HL-60/S4 treated with retinoic acid at 250 ng/mL for 4 days and 3 days (cell line): ENCODE results near the gene GPATCH2L.

Experiments
- in situ Hi-C: fragments of 300-500 bp; cut with MboI; formaldehyde crosslinking; loops from 2 replicates; pipeline ENCODE4 v1.7.0; 2022; ENCODE audit warnings: low sequenced_read_pairs

Gene GPATCH2L

DNA sequence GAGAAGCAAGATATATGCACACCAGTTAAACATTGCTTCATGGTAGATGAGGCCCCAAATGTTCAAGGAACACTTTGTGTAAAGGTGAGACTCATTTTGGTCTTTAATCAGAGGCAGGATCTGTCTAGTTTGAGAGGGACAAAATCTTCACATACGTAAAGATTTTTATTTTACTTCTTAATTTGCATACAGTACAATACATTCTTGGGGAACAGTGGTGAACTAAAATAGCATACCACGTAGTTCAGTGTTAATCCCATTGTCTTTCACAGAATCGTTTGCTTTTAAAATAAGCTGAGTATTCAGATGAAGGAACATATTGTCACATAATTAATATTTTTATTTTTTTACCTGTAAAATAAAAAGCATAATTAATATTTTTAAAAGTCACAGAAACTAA is 43.3 kb downstream of the GPATCH2L start:
- in situ Hi-C loops, result no loop called here

DNA sequence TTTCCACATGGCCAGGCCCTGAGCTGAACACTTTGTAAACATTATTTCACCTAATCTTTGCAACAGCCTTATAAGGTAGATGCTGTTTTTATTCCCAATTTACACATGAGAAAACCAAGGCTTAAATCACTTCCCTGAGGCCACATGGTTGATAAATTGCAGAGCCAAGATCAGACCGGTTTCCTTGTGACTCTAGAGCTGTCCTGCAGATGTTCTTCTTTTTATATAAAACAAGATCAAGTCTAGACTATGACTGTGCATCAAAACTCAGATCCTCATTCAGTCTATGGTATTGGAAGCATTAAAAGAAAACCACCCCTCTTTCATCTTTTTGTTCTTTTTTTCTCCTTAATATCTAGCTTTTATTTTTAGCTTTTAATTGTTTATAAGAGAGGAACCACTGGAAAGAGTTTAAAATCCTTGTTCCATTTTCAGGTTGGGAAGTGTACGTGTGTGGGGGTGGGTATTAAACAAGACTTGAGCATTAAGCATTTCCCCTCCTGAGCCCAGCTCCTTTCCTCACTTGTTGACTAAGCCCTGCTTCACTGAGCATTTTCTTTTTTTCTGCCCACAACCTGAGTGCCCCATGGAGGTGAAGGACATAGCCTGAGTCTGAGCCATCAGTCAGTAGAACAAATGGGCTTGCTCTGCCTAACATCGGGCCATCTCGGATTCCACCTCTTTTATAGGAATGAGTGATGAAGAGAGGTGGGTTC is 45.4 kb downstream of the GPATCH2L start:
- in situ Hi-C loops, result no loop called here

DNA sequence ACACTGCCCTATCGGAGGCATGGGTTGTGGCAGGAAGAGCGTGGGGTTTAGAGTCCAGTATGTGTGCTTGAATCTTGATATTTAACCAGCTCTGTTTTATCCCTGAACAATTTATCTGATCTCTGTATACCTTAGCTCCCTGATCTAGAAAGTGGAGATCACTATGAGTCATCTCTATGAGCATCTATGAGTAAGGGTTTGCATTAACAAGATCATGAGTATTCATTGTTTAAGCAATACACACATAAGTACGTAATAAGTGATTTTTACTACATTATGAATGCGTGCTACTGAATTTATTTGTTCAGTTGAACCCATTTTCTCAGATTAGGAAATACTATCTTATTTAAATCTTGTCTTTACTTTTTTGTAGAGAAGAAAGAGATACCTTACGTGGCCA is 49.4 kb downstream of the GPATCH2L start:
- in situ Hi-C loops, result no loop called here

DNA sequence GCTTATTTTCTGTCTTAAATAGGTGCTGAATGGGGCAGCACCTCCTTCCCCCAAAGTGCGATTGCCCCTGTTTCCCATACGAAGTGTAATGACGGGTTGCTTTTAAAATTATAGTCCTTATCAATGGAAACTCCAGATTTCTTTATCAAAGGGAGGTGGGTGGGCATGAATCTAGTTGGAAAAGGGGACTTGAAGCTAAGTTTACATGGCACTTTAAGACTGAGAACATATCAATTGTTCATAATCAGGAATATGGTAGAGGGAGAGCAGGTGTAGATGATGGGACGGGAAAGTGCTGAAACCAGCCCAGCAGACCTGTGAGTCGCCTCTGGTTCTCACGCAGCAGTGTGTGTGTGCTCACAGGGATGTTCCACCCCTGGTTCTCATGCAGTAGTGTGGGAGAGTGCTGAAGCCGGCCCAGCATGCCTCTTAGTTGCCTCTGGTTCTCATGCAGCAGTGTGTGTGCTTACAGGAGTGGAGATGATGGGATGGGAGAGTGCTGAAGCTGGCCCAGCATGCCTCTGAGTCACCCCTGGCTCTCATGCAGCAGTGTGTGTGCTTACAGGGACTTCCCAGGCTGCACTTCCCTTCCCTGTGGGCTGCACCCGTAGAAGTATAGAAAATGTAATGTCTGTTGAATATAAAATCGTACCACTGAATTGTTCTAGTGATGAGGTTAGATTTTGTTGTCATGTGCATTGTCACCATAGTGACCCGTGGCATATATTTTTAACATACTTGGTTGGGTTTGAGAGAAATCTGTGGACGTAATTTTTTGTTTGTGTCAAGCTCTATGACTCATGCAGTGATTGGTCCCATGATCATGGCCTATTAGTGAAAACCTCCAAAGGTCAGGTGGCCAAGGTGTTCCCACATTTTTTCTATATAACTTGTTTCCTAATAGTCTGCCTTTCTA is 51.6 kb downstream of the GPATCH2L start:
- in situ Hi-C loops, result no loop called here

DNA sequence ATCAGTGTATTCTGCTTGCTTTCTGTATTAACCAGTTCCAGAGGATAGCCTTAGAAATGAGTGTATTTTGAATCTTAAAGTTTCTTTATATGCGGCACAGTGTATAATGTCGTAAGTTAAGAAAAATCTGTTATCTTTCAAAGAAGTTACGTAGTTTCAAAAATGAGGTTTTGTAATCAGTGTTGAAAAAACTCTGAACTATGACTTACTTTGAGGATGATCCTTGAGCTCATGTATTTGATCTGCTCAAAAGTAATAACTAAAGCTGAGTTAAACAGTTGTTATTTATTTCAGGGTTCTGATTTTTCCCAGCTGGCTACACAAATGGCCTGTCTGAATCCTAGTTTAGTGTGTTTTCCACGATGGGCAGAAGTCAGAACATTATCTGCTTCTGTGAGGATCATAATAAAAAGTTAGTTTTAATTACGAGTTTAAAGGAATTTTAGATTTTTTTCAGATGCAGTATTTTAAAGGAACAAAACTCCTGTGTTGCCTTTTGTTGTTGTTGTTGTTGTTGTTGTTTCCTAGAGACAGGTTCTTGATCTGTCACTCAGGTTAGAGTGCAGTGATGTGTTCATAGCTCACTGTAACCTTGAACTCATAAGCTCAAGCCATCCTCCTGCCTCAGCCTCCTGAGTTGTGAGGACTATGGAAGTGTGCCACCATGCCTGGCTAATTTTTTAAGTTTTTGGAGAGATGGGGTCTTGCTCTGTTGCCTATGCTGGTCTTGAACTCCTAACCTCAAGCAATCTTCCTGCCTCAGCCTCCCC is 52.9 kb downstream of the GPATCH2L start:
- in situ Hi-C loops, result no loop called here

DNA sequence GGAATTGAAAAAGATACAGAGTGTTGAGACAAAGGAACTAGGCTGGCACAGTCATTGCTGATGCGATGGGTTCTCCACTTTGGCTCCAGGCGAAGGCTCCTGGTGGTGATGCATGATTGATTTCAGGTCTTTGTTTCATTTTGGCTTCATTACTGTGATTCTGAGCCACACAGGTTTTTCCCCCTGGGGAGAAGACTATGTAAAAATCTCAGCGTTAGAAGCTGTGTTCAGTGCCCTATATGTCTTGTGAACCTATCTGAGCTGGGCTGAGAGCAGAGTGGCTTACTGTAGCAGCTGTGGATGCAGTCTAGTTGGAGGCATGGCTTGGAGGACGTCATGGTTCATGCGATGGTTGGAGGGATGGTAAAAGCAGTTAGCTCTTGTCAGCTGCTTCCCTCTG is 54.0 kb downstream of the GPATCH2L start:
- in situ Hi-C loops, result no loop called here

DNA sequence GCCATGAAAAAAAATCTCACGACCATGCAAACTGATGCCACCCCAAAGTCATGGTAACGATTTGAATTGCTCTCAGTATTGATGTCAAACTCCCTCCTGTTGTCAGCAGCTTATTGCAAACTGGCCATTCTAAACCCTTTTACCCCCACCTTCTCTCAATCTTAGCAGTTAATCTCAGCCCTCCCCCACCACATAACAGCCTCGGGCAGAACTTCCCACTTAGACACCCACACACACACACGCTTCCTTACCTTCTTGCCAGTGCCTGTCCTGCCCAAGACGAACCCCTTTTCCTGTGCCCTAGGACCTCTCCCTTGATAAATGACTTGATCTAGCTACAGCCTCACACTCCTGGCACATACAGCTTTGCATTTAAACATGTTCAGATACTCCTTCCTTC is 56.6 kb downstream of the GPATCH2L start:
- in situ Hi-C loops, result no loop called here

DNA sequence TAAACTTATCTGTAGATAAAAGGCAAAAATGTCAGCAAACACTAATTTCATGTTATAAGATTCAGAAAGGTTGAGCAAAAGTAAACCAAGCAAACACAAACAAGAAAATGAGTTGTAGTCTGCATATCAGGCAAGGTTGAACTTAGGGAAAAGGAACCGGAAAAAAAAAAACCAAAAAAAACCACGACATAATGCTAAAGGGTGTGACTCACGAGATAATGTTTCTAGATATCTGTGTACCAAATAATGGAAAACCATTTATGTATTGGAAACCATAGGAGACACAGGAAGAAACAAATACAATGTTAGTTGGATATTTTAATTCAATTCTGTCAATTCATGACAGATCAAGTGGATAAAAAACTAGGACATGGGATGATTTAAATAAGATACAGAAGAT is 60.5 kb downstream of the GPATCH2L start:
- in situ Hi-C loops, result no loop called here

DNA sequence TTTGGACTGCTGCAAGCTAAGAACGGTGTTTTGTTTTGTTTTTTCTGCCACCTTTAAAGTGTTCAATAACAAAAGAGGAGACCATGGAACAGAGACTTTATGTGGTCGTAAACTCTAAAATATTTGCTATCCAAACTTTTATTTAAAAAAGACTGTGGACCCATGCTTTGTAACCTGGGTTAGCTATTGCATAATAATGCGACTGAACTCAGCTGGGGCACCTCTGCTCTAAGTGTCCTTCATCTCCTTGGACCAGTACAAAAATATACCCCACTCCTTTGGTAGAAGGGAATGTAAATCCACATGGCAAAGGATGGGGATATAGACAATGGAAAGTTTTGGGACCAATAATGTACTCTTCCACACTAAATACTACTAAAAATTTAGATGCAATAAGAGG is 65.5 kb downstream of the GPATCH2L start:
- in situ Hi-C loops, result no loop called here

DNA sequence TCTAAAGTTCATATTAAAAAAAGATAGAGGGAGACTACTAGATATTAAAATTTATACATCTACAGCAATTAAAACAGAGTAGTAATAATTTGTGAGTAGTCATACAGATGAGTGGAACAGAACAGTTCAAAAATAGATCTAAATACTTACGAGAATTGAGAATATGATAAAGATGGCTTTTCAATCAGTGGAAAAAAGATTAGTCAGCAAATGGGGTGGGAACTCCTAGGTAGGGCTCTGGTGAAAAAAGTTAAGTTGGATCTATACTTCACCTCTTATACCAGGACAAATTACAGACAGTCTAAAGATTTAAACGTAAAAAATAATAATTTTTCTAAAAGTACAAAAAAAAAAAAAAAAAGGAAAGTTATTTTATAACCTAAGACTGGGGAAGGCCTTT is 66.9 kb downstream of the GPATCH2L start:
- in situ Hi-C loops, result no loop called here

DNA sequence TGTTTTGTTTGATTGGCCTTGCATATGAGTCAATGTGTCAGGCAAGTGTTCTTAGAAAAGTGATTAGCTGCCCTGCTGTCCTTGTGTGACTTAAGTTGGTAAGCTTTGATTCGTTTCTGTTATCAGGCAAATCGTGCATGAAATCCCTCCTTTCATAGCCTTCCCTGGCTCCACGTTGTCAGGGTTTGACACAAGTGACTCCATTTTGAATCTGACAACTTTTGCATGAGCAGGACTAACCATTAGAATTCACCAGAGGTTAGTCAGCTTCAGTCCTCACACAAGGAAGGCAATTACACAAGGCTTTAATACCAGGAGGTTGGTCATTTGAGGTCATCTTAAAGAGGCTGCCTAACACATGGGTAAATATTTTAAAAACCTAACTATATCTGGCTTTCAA is 68.2 kb downstream of the GPATCH2L start:
- in situ Hi-C loops, result no loop called here

DNA sequence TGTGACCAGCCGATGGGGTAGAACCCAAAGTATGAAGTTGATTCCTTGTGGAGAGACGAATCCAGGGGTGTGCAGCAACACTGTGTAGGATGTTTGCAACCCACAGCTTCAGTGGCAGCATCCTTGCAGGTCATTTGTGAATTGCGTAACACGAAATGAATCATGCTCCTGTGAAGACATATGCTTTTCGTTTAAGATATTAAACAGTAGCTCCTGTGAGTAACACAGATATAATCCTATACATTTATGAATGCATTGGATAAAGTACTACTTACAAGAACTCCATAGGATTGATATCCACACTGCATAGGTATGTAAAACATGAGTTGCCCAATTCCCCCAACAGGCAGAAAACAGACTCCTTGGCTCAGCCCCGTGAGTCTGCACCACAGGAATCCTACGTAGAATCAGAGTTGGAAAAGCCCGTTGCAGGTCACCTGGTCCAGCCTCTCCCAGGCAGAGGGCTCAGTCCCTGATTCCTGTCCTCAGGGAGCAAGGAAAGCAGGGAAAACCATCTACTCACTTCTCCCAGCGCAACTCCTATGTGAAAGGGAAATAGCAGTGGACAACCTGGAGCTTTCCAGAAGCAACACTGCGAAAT is 75.8 kb downstream of the GPATCH2L start:
- in situ Hi-C loops, result no loop called here

DNA sequence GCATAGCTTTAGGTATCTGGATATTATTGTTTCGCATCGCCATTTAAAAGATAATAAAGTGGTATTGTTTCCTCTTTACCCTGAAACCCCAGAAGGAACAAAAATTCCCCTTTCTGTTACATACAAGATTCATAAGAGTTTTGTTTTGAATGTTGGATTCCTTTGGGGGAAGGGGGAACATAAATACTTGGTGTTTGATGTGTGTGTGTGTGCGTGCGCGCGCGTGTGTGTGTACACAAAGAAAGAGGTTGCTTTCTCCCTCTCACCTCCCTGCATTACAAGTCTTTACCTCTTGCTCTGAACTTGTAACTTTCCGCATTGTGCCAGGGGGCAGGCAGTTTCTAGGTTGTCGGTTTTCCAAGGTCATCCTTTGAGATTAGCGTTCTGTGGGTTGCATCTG is 76.4 kb downstream of the GPATCH2L start:
- in situ Hi-C loops, result no loop called here

DNA sequence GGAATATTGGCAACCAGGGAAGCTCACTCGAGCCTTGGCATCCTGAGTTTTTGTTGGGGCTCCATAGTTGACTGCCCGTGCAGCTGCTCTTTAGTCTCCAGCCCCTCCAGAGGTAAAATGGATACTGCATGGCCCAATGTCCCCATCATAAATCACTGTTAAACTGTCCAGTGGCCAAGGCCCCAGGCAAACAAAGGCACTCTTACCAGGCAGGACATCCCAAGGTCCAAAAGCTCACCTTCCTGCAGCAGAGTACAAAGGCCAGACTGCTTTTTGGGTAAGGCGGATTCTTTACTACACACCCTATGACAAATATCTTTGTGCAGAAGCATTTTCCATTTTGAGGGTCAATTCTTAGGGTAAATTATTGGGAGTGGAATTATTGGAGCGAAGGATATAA is 81.1 kb downstream of the GPATCH2L start:
- in situ Hi-C loops, result no loop called here

DNA sequence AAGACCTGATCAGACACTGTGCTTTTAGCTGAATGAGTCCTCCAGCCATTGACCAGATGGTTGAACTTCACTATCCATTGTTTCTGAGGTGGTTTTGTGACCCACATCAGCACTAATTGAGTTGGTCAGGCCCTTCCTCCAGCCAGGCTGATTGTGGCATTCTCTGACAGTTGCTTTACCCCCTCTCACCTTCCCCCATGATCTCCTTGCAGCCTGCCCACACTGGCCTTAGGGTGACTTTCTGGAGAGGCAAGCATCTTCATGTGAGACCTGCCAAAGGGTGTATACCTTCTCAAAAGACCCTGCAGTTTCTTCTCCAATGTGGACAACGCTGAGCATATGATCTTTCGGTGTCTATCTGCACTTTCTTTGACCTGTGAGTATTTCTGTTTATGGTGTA is 83.9 kb downstream of the GPATCH2L start:
- in situ Hi-C loops, result no loop called here

DNA sequence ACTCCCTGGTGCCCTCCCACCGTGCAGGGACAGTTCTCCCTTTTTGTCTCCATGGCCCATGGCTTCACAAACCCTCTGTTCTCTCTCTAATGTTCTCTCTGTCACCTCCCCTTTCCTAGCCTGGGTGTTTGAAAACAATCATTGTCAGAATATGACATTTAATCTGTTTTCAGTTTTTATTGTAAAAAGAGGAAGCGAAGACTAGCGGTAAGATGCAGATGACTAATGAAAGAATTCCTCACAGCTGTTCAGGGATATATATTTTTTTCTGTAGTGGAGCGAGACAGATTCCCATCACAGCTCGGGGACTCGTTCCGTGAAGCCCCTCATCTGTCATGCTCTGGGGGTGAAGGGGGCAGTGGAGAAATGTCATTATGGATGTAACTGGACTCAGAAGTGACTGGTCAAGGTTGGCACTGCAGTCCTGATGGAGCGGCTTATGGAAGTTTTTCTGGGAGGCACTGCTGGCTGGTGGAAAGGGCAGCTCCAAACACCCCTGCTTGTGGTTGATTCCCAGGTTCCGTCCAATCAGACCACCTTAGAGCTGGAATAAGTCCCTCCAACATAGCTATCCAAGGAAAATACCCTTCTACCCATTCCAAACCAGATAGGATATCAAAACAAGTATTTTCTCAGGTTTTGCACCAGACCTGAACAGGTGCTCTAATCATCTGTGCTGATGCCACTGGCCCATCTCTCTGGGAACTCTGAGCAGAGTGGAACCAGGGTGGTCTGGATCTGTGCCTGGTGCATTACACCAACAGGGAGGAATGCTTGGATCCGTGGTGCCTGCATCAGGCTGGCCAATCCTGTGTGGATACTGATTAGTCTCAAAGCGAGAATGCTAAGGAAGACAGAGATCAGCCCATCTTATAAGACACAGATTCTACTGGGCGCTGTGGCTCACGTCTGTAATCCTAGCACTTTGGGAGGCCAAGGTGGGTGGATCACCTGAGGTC is 84.7 kb downstream of the GPATCH2L start:
- in situ Hi-C loops, result no loop called here

DNA sequence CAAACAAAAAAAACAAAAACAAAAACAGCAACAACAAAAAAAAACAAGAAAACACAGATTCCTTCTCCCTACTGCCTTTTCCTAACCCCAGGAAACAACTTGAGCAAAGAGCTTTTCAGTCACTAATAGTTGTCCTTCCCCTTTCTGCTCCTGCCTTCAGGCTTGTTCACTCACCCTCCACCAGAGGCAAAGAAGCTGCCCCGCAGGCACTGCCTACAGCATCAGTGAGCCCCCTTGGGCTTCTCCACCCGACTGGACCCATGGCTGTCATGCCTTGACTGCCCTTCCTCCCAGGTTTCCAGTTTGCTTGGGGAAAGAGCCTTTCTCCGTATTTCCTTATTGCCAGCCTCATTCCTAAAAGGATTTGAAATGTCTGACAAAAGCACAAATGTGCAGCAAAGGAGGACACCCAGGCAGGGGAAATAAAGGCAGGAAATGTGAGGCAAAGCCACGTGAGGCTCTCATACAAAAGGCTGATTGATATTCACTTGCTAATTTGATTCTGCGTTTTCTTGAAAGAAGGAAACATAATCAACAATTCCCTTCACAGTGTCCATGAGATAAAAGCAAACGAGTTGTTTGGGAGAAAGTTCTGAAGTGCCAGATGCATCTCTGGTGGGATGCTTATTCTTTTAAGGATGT is 85.7 kb downstream of the GPATCH2L start:
- in situ Hi-C loops, result no loop called here

DNA sequence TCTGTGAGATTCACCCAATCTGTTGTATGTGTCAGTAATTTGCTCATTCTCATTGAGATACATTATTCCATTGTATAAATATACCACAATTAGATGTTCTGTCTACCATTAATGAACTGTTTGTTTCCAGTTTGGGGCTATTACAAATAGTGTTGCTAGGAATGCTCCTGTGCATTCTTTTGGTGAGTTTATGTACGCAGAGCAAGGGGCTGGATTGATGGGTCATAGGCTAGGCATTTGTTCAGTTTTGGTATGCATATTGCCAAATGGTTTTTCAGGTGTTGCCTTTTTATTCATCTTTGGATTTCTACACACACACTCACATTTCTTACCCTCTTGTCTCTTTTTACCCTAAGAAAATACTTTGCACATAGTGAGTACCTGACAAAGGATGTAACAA is 93.4 kb downstream of the GPATCH2L start:
- in situ Hi-C loops, result no loop called here

DNA sequence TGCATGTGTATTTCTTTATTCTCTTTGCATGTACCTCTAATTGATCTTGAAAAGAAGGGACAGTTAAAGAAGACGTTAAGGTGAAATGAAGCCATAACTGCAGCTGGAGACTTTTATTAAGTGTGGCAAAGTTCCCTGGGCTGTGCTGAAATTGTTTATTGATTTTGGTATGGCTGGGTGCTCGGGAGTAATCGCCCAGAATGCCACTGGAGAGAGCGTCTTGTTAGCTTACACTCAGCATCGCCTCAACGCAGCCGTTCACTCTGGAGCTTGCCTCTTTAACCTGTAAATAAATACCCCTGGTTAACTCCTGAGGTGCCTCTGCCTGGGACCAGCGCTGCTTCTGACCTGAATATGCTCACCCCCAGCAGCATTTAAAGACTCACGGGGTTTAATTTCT is 98.6 kb downstream of the GPATCH2L start:
- in situ Hi-C loops, result no loop called here

DNA sequence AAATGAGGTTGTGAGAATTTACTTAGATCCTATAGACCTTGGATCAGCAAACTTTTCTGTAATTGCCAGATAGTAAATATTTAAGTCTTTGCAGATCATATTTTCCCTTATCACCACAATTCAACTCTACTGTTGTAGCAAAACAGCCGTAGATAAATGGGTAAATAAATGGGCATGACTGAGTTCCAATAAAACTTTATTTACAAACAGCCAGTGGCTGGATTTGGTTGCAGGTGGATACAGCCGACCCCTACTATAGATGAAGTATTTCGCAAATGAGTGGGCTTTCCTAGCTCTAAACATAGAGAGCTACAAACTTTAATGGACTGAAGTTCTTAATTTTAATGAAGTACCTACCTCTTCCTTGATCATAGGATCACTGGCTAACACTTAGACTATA is 100.7 kb downstream of the GPATCH2L start:
- in situ Hi-C loops, result no loop called here
